HG03469 (cell line): ENCODE data around the gene STOX1.
A peak's percentile ranks its signal among the peaks of the same experiment; 100 is the strongest.
"Not testable (repeated sequence)": the region's sequence is repeated elsewhere in the genome, so short reads cannot be mapped to it uniquely, and the experiment has no call there.

ENCODE experiments used
- ATAC-seq: cut with Tn5 transposase; IDR thresholded peaks from one replicate; pipeline ENCODE4 v1.9.1; 2021; ENCODE audit warnings: mild to moderate bottlenecking, moderate library complexity, moderate number of reproducible peaks; ENCODE audit not compliant: unreplicated experiment

The STOX1 gene

GRCh38 chr10:68828083-68828601 is 811 bp downstream of the STOX1 start:
- ATAC-seq, result peak; percentile 36

- no peak for ATAC-seq
Observed at GRCh38 chr10:68828833-68829232, 1.5 kb downstream of the STOX1 start.

GRCh38 chr10:68829521-68829920 is 2.2 kb downstream of the STOX1 start:
- no peak for ATAC-seq

GRCh38 chr10:68829952-68830351 is 2.6 kb downstream of the STOX1 start:
- ATAC-seq, result no peak

DNA sequence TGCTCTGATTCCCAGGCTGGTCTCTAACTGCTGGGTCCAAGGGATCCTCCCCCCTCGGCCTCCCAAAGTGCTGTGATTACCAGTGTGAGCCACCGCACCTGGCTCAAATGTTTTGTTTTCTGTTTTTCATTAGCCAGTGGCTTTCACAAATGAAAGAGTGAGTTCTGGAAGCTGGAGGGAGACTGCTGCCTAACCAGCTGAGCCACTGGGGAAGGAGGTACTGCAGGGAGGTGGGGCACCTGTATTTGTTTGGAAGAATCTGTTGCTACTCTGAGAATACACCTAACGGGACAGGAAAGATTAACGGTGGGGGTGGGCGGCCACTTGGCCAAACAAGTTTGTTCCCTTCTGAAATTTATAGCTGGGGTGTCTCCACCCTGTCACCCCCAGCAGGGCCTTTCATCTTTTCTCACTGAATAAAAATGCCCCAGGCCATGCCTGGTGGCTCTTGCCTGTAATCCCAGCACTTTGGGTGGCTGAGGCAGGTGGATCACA is 4.7 kb downstream of the STOX1 start:
- ATAC-seq, result no peak

DNA sequence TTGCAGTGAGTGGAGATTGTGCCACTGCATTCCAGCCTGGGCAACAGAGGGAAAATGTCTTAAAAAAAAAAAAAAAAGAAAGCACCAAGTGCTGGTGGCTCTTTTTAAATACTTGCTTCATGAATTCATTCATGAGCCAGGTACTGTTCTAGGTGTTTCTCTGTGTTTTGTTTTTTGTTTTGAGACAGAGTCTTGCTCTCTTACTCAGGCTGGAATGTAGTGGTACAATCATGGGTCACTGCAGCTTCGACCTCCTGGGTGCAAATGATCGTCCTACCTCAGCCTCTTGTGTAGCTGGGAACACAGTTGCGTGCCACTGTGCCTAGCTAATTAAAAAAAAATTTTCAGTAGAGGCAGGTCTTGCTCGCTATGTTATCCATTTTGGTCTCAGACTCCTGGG is 5.3 kb downstream of the STOX1 start:
- no peak for ATAC-seq

DNA sequence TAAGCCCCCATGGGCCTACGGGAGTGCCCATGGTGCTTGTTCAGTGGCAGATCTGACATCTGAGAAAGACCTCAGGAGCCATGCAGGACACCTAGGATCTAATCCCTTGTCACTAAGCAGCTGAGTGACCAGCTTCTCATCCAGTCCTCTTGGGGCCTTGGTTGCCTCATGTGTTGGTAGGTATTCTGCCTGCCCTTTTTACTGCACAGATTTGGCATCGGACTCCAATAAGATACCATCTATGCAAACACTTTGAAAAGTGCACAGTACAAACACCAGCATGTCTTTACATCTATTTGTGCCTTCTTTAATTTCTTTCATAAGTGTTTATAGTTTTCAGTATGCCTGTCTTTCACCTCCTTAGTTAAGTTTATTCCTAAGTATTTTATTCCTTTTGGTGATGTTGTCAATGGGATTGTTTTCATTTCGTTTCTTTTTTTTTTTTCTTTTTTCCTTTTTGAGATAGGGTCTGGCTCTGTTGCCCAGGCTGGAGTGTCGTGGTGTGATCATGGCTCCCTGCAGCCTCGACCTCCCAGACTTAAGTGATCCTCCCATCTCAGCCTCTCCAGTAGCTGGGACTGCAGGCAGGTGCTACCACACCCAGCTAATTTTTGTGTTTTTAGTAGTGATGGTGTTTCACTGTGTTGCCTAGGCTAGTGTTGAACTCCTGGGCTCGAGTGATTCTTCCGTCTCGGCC is 10.4 kb downstream of the STOX1 start:
- ATAC-seq, result no peak

DNA sequence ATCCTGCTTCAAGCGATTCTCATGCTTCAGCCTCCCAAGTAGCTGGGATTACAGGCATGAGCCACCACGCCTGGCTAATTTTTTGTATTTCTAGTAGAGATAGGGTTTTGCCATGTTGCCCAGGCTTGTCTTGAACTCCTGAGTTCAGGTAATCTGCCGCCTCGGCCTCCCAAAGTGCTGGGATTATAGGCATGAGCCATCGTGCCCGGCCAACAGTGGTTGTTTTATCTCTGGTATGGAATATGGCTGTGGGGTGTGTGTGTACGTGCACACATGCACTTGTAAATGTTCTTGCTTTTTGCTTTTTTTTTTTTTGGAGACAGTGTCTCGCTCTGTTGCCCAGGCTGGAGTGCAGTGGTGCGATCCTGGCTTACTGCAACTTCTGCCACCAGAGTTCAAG is 13.3 kb downstream of the STOX1 start:
- not testable (repeated sequence) for ATAC-seq

- ATAC-seq, result no peak
Observed at GRCh38 chr10:68848281-68848680, 20.9 kb downstream of the STOX1 start.

GRCh38 chr10:68848806-68849205 is 21.5 kb downstream of the STOX1 start:
- no peak for ATAC-seq

- no peak for ATAC-seq
Observed at GRCh38 chr10:68856352-68856751, 29.0 kb downstream of the STOX1 start.

- ATAC-seq, result no peak
Observed at GRCh38 chr10:68857005-68857404, 29.7 kb downstream of the STOX1 start.

DNA sequence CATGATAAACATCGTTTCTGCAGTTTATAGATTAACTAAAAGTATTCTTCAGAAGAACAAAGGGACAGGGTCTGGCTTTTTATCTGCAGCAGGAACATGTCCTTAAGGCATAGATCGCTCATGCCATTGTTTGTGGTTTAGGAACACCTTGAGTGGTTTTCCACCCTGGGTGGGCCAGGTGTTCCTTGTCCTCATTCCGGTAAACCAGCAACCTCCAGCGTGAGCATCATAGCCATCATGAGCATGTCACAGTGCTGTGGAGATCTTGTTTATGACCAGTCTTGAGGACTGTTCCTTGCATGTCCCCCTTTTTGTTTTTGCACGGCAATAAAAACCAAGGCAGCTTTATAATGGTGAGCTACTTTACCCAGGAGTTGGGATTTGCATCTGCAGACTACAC is 33.9 kb downstream of the STOX1 start:
- ATAC-seq, result no peak

DNA sequence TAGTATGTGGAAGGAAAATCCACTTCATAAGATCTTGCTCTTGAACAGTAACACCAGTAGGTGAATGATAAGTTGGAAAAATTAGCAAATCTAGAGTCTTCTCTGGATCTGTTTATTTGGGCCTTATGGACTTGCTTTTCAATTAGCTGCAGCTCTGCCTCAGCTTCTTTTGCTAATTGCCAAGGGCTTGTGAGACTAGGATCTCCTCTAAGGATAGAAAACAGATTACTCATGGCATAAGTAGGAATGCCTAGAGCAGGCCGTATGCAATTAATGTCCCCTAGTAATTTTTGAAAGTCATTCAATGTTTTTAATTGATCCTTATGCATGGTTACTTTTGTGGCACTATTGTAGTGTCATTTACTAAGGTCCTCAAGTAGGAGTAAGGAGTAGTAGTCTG is 37.3 kb downstream of the STOX1 start:
- no peak for ATAC-seq

DNA sequence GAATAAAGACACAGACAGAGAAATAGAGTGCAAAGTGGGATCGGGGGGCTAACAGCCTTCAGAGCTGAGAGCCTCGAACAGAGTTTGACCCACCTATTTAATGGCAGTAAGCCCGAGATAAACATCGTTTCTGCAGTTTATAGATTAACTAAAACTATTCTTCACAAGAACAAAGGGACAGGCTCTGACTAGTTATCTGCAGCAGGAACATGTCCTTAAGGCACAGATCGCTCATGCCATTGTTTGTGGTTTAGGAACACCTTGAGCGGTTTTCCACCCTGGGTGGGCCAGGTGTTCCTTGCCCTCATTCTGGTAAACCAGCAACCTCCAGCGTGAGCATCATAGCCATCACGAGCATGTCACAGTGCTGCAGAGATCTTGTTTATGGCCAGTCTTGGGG is 40.8 kb downstream of the STOX1 start:
- not testable (repeated sequence) for ATAC-seq

- ATAC-seq, result no peak
Observed at GRCh38 chr10:68869623-68870022, 42.3 kb downstream of the STOX1 start.

- no peak for ATAC-seq
Observed at GRCh38 chr10:68870061-68870460, 42.7 kb downstream of the STOX1 start.

DNA sequence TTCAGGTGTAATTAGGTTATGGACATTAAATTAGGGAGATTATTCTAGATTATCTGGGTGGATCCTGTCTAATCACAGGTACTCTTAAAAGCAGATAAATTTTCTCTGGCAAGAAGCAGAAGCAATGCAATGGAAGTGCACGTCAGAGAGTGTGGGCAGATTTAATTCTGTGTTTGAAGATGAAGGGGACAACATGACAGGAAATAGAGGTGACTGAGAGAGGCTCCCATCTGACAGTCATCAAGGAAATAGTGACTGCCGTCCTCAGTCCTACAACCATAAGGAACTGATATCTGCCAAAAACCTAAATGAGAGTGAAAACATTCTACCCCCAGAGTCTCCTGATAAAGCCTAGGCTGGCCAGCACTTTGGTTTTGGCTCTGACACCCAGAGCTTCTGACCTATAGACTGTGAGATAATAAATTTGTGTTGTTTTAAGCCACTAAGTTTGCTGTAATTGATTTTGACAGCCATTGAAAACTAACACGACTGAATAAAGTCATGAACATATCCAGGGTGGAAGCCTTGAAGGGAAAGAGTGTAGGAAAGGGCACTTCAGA is 43.3 kb downstream of the STOX1 start:
- no peak for ATAC-seq

DNA sequence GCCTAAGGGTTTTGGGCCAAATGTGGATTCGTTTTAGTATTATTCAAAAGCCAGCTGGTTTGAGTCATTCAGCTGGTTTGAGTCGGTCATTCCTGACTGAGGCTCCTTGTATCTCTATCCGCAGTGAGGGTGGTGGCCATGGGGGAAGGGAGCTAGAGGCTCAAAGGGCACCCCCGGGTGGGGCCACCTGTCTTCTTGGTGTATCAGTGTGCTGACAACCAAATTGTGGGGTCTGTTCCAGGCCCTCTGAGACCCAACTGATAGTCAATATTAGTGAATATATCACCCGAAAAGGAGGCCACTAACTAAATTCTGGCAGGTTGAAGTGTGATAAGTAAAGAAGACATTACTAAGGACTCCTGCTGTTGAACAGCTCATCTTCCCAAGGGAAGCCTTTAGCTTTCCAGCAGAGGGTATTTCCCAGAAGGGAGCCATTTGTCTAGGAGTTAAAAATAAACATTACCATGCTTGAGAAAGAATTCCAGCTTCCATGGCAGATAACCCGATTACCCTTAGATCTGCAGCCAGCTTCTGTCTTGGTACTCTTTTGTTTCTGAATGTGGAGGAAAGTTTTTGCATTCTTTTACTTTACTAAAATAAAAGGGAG is 43.9 kb downstream of the STOX1 start:
- ATAC-seq, result no peak

- ATAC-seq, result no peak
Observed at GRCh38 chr10:68871731-68872342, 44.5 kb downstream of the STOX1 start.

GRCh38 chr10:68876246-68877138 is 49.2 kb downstream of the STOX1 start:
- ATAC-seq, result no peak
